Esophagus (tissue), 2 donors: ENCODE measurements around the gene MACROD2. TPM values are rescaled to one million over a fixed set of nuclear protein-coding genes. Genes with fewer than 3 reads are reported as not detected.

ENCODE experiments used
- H3K27ac ChIP-seq, 2 donors: one replicate each; pipeline ENCODE4 v1.5.1; 2013; ENCODE audit warnings: low read depth in 2 of 2, mild to moderate bottlenecking in 2 of 2, inconsistent platforms in 1 of 2, low read length in 1 of 2, moderate library complexity in 1 of 2
- H3K27me3 ChIP-seq, 2 donors: one replicate each; pipeline ENCODE4 v1.6.1; 2013; ENCODE audit warnings: low read length in 2 of 2, control low read depth in 1 of 2, mild to moderate bottlenecking in 1 of 2; ENCODE audit not compliant: insufficient read depth in 2 of 2, control insufficient read depth in 1 of 2
- H3K36me3 ChIP-seq, 2 donors: one replicate each; pipeline ENCODE4 v1.6.1; 2013; ENCODE audit warnings: low read length in 1 of 2; ENCODE audit not compliant: control insufficient read depth in 2 of 2, insufficient read depth in 2 of 2
- H3K4me1 ChIP-seq, 2 donors: one replicate each; pipeline ENCODE4 v1.6.1; 2013; ENCODE audit warnings: low read length in 1 of 2; ENCODE audit not compliant: control insufficient read depth in 2 of 2, insufficient read depth in 2 of 2
- H3K4me3 ChIP-seq, 2 donors: one replicate each; pipeline ENCODE4 v1.5.1; 2013; ENCODE audit warnings: low read length in 2 of 2, mild to moderate bottlenecking in 2 of 2, low read depth in 1 of 2, moderate library complexity in 1 of 2
- H3K9me3 ChIP-seq, 2 donors: one replicate each; pipeline ENCODE4 v1.6.1; 2013; ENCODE audit warnings: mild to moderate bottlenecking in 2 of 2, low read depth in 1 of 2, low read length in 1 of 2, moderate library complexity in 1 of 2; ENCODE audit not compliant: control insufficient read depth in 2 of 2, insufficient read depth in 1 of 2
- WGBS, 2 donors: extraction: QIAGEN DNeasy Blood & Tissue Kit; methylation state at CpG; one replicate each; pipeline ENCODE4 v1.1.7; 2013; 5-methylcytosine and 5-hydroxymethylcytosine counted together
- polyA plus RNA-seq, 2 donors: library from polyadenylated mRNA; stranded (reverse); fragments of 200-250 nt; gene quantifications; one replicate each; pipeline ENCODE4 v1.2.3, GENCODE V29; 2013
- donor health status: healthy with polysubstance abuse.
- donor health status: Bipolar disorder and iron deficiency.

Gene MACROD2
- polyA plus RNA-seq, 2 donors: 0.64 to 1.9 TPM

- no peak overlapping the region for H3K27ac ChIP-seq
- 90 to 95% methylated on average over 1 of the region's 1 CpG for WGBS, 2 donors
Observed at GRCh38 chr20:15079594-15080340, 1084.5 kb downstream of the MACROD2 start.

DNA sequence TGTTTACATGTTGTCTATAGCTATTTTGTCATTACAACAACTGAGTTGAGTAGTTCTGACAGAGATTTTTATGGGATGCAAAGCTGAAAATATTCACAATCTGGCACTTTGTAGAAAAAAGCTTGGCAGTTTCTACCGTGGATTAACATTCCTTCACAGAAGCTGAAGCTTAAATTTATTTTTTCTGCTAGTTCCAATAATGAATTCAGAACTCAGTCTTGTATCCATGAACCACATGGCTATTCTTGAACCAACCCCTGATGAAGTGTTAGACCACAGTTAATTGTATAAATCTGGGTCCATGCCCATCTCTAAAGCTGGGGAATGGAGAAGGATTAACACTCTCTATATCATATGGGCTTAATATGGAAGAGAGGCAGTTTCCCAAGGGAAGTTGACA is 1085.9 kb downstream of the MACROD2 start:
- H3K4me3 ChIP-seq: no peak overlapping the region
- 27 to 60% methylated on average over 1 of the region's 1 CpG for WGBS, 2 donors
- H3K4me1 ChIP-seq: no peaks in the 10 kb centered on the region
- H3K27me3 ChIP-seq: no peaks in the 10 kb centered on the region
- no peak overlapping the region for H3K27ac ChIP-seq
- no peaks in the 10 kb centered on the region for H3K36me3 ChIP-seq
- no peaks in the 10 kb centered on the region for H3K9me3 ChIP-seq

More at GRCh38 chr20:15079594-15080340, 1084.5 kb downstream of the MACROD2 start:
- Histone ChIP-seq H3K27me3 (no peaks in the 10 kb centered on the region), H3K9me3 (no peaks in the 10 kb centered on the region), H3K4me3 (no peak overlapping the region), H3K36me3 (no peaks in the 10 kb centered on the region), H3K4me1 (no peaks in the 10 kb centered on the region)

DNA sequence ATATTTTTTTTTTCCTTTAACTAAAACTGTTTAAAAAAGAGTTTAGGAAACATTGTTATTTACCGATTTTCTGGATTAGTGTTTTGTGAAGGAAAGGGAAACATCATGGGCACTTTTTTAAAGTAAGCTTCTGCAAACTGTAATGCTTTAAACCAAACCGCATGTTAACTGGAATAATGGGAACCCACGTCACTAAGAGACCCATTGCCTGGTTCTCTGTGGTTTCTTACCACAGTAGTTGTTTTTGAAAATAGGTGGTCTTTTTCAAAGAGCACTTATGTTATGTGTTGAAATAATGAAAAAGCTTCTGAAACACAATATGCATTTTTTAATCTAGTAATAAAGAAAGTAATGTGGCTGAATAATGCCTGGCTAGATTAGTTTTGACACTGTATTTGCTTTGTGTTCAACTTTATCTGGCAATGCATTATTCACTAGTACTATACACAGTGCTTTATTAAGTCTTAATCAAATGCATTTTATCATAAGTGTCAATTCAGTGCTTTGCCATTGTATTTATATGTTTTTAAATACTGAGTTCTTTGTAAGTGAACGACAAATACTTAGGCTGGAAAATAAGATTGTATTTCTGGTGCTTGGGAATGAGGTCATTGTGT is 1096.2 kb downstream of the MACROD2 start:
- H3K4me3 ChIP-seq: no peak overlapping the region
- H3K9me3 ChIP-seq: no peaks in the 10 kb centered on the region
- no peaks in the 10 kb centered on the region for H3K4me1 ChIP-seq
- no peaks in the 10 kb centered on the region for H3K36me3 ChIP-seq
- H3K27ac ChIP-seq: no peak overlapping the region
- H3K27me3 ChIP-seq: peaks cover 0 to 2% of the 10 kb centered on the region in 2 donors
- 73 to 82% methylated on average over 4 of the region's 4 CpGs for WGBS, 2 donors

DNA sequence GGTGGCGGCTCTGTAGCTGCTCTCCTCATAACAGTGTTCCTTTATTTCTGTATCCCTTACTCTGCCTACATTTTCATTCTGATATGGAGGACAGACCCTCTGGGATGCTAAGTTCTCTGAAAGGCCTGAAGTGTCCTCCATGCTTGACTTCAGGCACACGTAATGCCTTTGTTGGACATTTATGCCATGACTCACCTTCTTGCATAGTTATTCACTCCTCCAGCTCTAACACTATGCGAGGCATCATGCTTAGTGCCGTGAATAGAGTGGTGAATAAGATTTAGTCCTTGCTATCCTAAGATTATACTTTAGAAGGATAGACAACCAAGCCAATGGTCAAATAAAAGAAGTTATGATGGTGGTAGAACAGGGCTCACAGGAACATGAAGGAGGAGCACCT is 1103.0 kb downstream of the MACROD2 start:
- Histone ChIP-seq H3K4me1 (no peaks in the 10 kb centered on the region), H3K27me3 (no peaks in the 10 kb centered on the region), H3K9me3 (no peaks in the 10 kb centered on the region), H3K27ac (no peak overlapping the region), H3K4me3 (no peak overlapping the region), H3K36me3 (no peaks in the 10 kb centered on the region)
- WGBS, 2 donors: 84 to 90% methylated on average over 4 of the region's 4 CpGs

- WGBS, 2 donors: 83 to 86% methylated on average over 1 of the region's 1 CpG
- Histone ChIP-seq H3K36me3 (no peaks in the 10 kb centered on the region), H3K4me3 (no peak overlapping the region), H3K27me3 (no peaks in the 10 kb centered on the region), H3K27ac (no peak overlapping the region), H3K4me1 (no peaks in the 10 kb centered on the region), H3K9me3 (no peaks in the 10 kb centered on the region)
Observed at GRCh38 chr20:15099130-15099529, 1103.8 kb downstream of the MACROD2 start.

GRCh38 chr20:15100506-15101160 is 1105.3 kb downstream of the MACROD2 start:
- Histone ChIP-seq H3K4me3 (no peak overlapping the region), H3K36me3 (no peaks in the 10 kb centered on the region), H3K4me1 (no peaks in the 10 kb centered on the region), H3K27ac (no peak overlapping the region), H3K27me3 (no peaks in the 10 kb centered on the region), H3K9me3 (no peaks in the 10 kb centered on the region)

DNA sequence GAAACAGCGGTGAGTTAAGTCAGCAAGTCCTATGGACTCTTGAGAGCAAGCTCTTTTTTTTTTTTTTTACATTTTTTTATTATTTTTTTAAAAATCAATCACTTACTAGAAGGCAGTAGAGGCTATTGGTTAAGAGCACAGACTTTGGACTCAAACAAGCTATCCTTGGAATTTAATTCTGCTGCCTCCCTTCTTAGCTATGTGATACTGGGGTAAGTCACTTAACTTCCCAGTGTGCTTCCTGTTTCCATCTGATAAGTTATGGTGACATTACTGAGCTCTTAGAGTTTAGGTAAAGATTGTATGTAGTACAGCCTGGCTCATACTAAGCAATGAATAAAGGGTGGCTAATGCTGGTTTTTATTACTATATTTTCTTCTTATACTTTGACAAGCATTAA is 1112.6 kb downstream of the MACROD2 start:
- H3K36me3 ChIP-seq: no peaks in the 10 kb centered on the region
- H3K9me3 ChIP-seq: no peaks in the 10 kb centered on the region
- H3K4me3 ChIP-seq: no peak overlapping the region
- no peaks in the 10 kb centered on the region for H3K27me3 ChIP-seq
- H3K27ac ChIP-seq: no peak overlapping the region
- no peaks in the 10 kb centered on the region for H3K4me1 ChIP-seq
- WGBS, 2 donors: 42 to 48% methylated on average over 1 of the region's 1 CpG

DNA sequence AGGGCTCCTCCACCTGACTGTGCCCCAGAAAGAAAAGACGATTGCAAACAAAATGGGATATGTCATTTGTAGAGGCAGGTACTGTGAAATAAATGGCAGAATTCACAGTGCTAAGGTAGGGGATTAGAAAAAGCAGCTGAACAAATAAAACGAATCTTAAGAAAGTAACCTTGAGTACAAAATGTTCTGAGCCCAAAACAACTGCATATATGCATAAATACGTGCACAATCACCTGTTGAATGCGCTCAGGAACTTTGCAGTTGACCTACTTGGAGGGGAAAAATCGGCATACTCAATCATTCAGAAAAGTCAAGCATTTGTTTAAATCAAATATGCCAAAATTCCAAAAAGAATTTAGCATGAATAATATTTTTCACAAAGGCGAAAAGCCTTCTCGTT is 1114.2 kb downstream of the MACROD2 start:
- H3K4me3 ChIP-seq: no peak overlapping the region
- WGBS, 2 donors: 61 to 70% methylated on average over 7 of the region's 7 CpGs

DNA sequence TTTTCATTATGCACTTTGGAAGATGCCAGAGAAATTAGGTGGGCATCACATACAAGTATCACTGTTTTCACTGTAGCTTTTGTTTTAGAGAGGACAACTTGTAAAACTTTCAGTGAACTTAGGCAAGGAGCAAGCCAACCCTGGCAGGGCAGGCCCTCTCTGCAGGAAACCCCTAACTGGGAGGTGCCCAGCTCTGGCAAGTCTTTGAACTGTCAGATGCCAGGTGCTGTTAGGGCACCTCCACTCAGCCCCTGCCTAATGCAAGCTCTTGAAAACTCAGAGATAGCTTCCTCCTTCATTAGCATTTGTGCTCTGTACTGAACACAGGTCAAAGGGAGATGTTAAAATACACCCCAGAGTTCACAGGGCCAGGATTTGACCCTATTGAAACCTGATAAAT is 1116.3 kb downstream of the MACROD2 start:
- H3K4me3 ChIP-seq: no peak overlapping the region
- H3K4me1 ChIP-seq: no peaks in the 10 kb centered on the region
- no peaks in the 10 kb centered on the region for H3K27me3 ChIP-seq
- no peak overlapping the region for H3K27ac ChIP-seq
- H3K36me3 ChIP-seq: no peaks in the 10 kb centered on the region
- H3K9me3 ChIP-seq: peaks cover 0 to 2% of the 10 kb centered on the region in 2 donors

More for the DNA sequence above, 1114.2 kb downstream of the MACROD2 start:
- Histone ChIP-seq H3K27me3 (no peaks in the 10 kb centered on the region), H3K4me1 (no peaks in the 10 kb centered on the region), H3K27ac (no peak overlapping the region), H3K9me3 (peaks cover 0 to 2% of the 10 kb centered on the region in 2 donors), H3K36me3 (no peaks in the 10 kb centered on the region)
